ENCODE measurements around the gene TTC39B. TPM values are rescaled to one million over a fixed set of nuclear protein-coding genes. Genes with fewer than 3 reads are reported as not detected.

Gene TTC39B
- total RNA-seq, 2 experiments from 2014 or later, result 17.8 to 20.3 TPM

DNA sequence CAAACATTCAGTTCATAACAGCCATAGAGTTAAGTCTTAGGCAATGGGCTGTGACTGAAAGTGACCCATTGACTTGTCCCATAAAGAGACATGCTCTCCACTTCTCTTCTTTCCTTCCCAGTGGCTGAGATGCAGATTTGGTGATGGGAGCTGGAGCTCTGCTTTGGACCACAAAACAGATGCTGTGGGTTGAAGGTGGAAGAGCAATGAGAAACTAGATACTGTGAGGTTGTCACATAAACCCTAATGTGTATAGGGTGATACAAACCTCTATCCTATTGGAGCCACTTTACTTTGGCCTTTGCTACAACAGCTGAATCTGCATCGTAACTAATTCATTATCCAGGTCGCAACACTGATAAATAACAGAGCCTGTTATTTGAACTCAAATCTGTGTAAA is 192.0 kb downstream of the TTC39B start:
- H3K36me3 Mint-ChIP-seq (ENCODE audit: low read depth), result no peaks in the 10 kb centered on the region
- H3K27me3 Mint-ChIP-seq (ENCODE audit: low read depth), result peaks cover 9% of the 10 kb centered on the region
- H3K4me3 Mint-ChIP-seq, result no peak overlapping the region
- ChIA-PET POLR2A (no interaction called here), CTCF (interaction anchor here (1.1 to 1.9 kb wide), 3 partner anchors 10 to 20 kb away, joined by 3 to 5 read pairs (median 3); no protein-coding TSS in a partner anchor)
- H3K27ac Mint-ChIP-seq, result no peak overlapping the region
- no peak for DNase-seq
- no peaks in the 10 kb centered on the region for H3K9me3 Mint-ChIP-seq (ENCODE audit: insufficient read depth)
- no peaks in the 10 kb centered on the region for H3K4me1 Mint-ChIP-seq (ENCODE audit: low read depth)
- no peak for ATAC-seq

Other genes starting within 250 kb of the TTC39B start
- 10 to 100 TPM; 21.7 to 22.6 TPM for gene SNAPC3, start 115.7 kb upstream of the TTC39B start, total RNA-seq
- 100 to 1,000 TPM; 132 to 138 TPM for gene PSIP1, start 203.8 kb upstream of the TTC39B start, total RNA-seq
- 1 to 10 TPM; 1.9 TPM for gene CCDC171, start 245.8 kb upstream of the TTC39B start, total RNA-seq